Measurements from ENCODE around the gene ZNF827. TPM values are rescaled to one million over a fixed set of nuclear protein-coding genes. Genes with fewer than 3 reads are reported as not detected.

Gene ZNF827
- total and polyA plus RNA-seq, 5 experiments from 2014 or later, result 3.7 to 41.4 (median 9.0) TPM

DNA sequence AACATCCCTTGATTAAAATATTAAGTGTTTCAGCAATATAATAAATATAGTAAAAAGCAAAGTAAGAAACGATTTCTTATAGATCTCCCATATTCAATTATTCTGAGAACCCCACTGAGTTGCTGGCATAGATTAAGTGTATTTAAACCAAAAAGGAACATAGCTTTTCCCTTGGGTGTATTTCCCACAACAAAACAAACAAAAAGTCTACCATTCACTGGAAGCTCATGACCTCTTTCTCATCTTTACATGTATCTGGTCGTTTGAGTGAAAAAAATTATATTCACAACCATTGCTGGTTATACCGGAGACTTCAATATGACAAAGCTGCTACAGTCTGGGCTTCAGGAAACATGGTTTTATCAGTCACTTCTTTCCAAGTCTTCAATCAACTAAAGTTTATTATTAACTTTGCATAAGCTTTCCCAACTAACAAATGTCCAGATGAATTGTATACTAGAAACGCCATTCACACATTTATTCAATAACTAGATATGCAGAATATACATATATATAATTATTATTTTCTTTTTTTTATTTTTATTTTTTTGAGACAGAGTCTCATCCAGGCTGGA lies 38.6 kb downstream of the ZNF827 start:
- H3K27ac Mint-ChIP-seq, result peak overlapping the region in 2 of 10 donors; percentile 11 to 27
- ATAC-seq (no peak), DNase-seq (no peak)
- H3K36me3 Mint-ChIP-seq, result peaks cover 0 to 47% (median 30%) of the 10 kb centered on the region in 3 donors
- H3K9me3 Mint-ChIP-seq, result no peaks in the 10 kb centered on the region
- no peak overlapping the region for H3K4me3 Mint-ChIP-seq
- POLR2A ChIA-PET, result no interaction called here
- no peaks in the 10 kb centered on the region for H3K27me3 Mint-ChIP-seq
- peaks cover 25 to 67% (median 54%) of the 10 kb centered on the region in 4 donors for H3K4me1 Mint-ChIP-seq

DNA sequence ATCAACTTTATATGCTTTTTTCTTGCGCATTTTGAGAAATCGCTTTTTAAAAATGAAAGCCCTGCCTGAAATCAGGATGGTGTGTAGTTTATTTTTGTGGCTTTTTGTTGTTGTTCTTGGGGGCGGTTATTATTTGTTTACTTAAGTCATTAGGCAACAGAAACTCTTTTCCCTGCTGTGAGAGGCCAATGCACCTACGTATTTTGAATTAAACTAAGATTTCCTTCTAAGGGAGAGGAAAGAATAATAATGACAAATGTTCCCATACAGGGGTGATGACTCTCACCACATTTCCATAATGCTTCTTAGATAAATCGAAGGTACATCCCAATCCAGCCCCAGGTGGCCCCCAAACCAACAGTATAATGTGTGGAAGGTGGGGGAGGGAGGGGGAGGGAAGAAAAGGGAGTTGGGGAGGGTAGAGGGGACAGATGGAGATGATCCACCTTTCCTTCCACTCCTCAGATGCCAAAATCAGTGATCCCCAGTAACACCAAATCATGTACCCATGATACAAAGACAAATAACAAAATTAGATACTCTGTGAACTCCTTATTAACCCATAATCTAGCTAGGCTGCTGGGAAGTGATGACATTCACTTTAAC lies 39.6 kb downstream of the ZNF827 start:
- Mint-ChIP-seq H3K36me3 (peaks cover 0 to 45% (median 30%) of the 10 kb centered on the region in 3 donors), H3K4me1 (peaks cover 22 to 67% (median 55%) of the 10 kb centered on the region in 4 donors), H3K27ac (peak overlapping the region in 1 of 10 donors; percentile 38), H3K27me3 (no peaks in the 10 kb centered on the region), H3K4me3 (no peak overlapping the region), H3K9me3 (no peaks in the 10 kb centered on the region)
- POLR2A ChIA-PET, result no interaction called here
- ATAC-seq (no peak), DNase-seq (no peak)

DNA sequence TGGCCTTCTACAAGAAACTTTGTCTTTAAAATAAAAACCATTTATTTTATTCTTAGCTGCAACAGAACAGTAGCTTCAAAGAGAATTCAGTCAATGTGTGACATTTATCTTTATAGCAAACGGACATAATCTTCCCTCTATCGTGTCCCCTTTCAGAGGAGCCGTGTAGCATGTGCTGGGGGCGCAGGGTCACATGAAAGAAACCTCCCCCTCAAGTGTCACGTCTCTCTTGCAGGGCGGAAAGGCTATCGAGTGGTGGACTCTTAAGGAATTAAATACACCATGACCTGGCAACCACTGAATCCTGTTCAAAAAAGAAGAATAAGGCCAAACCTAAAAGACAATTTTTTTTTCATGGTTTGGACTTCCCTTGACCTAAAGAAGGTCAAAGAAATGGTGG lies 40.2 kb downstream of the ZNF827 start:
- no peaks in the 10 kb centered on the region for H3K27me3 Mint-ChIP-seq
- H3K9me3 Mint-ChIP-seq, result no peaks in the 10 kb centered on the region
- H3K4me1 Mint-ChIP-seq, result peaks cover 22 to 67% (median 57%) of the 10 kb centered on the region in 4 donors
- H3K36me3 Mint-ChIP-seq, result peaks cover 0 to 43% (median 30%) of the 10 kb centered on the region in 3 donors
- ATAC-seq, result no peak
- DNase-seq, result no peak
- POLR2A ChIA-PET, result no interaction called here
- no peak overlapping the region for H3K4me3 Mint-ChIP-seq
- peak overlapping the region in 2 of 10 donors; percentile 11 to 38 for H3K27ac Mint-ChIP-seq

DNA sequence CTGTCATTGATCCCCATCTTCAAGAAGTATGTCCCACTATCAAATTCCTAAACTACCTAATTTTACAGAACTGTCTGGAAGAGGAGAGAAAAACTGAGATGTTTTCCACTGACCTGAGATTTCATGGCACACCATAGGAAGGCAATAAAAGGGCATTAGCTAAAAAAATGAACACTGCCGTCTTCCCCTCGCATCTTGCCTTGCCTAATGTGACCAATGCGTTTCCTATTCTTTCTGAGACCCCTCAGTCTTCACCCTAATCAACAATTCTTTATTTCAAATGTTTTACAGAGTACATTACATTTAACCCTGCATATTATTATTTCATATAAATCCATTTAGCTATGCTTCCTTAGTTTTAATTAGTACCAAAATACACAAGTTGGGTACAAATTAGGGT lies 43.6 kb downstream of the ZNF827 start:
- peak overlapping the region in 5 of 10 donors; percentile 0 to 61 (median 41) for H3K27ac Mint-ChIP-seq
- H3K36me3 Mint-ChIP-seq, result peaks cover 0 to 40% (median 17%) of the 10 kb centered on the region in 3 donors
- H3K27me3 Mint-ChIP-seq, result no peaks in the 10 kb centered on the region
- POLR2A ChIA-PET, result no interaction called here
- ATAC-seq (no peak), DNase-seq (no peak)
- H3K9me3 Mint-ChIP-seq, result no peaks in the 10 kb centered on the region
- H3K4me3 Mint-ChIP-seq, result peak overlapping the region in 8 of 10 donors; percentile 10 to 64 (median 39)
- H3K4me1 Mint-ChIP-seq, result peaks cover 26 to 60% (median 54%) of the 10 kb centered on the region in 4 donors

DNA sequence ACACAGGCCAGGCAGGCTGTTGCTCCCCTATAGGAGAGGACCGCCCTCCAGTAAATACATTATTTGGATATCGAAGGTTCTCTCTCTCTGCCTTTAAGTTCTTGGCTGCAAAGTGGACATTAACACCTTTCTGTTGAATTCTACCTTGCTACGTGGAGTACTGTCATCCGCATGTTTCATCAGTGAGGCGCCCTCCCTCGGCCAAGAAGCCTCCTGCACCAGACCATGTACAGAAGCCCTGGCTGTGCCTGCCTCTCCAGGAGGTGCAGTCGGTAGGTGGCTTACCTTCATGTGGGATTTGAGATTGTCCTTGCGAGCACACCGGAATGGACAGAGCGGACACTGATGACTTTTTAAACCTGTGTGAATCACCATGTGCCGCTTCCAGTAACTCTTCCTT lies 46.7 kb downstream of the ZNF827 start:
- no peak for DNase-seq
- Mint-ChIP-seq H3K4me1 (peaks cover 25 to 49% (median 40%) of the 10 kb centered on the region in 4 donors), H3K36me3 (peaks cover 0 to 53% (median 7%) of the 10 kb centered on the region in 3 donors), H3K27ac (peak overlapping the region in 2 of 10 donors; percentile 43 to 61), H3K27me3 (no peaks in the 10 kb centered on the region), H3K4me3 (no peak overlapping the region), H3K9me3 (no peaks in the 10 kb centered on the region)
- no peak for ATAC-seq
- POLR2A ChIA-PET, result no interaction called here

DNA sequence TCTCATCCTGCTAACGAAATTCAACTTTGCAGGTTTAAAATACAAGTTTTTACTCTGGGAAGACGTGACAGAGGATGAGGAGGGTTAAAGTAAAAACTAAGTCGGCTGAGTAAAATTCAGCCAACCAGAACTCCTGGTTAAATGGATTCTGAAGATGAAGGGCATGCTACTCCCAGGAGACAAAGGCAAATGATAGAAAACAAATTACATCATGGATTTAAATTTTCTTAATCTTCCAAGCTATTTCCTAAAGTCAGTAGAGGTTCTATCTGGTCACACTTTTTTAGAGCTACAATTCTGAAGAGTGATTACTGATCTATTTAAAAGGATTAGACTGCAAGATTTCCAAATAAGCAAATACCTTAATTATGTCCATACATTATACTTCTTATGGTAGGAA lies 47.9 kb downstream of the ZNF827 start:
- H3K27ac Mint-ChIP-seq, result no peak overlapping the region
- peaks cover 22 to 44% (median 32%) of the 10 kb centered on the region in 4 donors for H3K4me1 Mint-ChIP-seq
- H3K27me3 Mint-ChIP-seq, result no peaks in the 10 kb centered on the region
- DNase-seq (no peak), ATAC-seq (no peak)
- peaks cover 0 to 66% (median 18%) of the 10 kb centered on the region in 3 donors for H3K36me3 Mint-ChIP-seq
- H3K9me3 Mint-ChIP-seq, result no peaks in the 10 kb centered on the region
- POLR2A ChIA-PET, result no interaction called here
- H3K4me3 Mint-ChIP-seq, result no peak overlapping the region

DNA sequence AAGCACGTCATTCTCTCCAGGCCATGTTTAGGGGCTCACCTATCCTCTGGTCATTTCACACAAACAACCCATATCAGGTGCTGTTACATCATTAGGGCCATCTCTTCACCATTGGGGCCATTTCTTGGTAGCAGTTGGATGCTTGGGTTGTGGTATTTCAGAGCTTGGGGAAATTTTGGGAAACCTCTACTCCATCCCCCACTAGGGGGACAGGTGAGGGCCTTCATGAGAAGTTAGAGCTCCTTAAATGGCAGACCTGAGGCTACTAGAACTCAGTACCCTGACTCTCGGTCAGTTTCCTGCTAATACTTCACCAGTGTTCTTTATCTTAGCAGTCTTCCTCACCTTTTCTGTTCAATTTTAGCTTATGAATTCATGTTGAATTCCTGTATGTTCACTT lies 50.2 kb downstream of the ZNF827 start:
- POLR2A ChIA-PET, result no interaction called here
- Mint-ChIP-seq H3K27ac (no peak overlapping the region), H3K36me3 (peaks cover 0 to 87% (median 29%) of the 10 kb centered on the region in 3 donors)

DNA sequence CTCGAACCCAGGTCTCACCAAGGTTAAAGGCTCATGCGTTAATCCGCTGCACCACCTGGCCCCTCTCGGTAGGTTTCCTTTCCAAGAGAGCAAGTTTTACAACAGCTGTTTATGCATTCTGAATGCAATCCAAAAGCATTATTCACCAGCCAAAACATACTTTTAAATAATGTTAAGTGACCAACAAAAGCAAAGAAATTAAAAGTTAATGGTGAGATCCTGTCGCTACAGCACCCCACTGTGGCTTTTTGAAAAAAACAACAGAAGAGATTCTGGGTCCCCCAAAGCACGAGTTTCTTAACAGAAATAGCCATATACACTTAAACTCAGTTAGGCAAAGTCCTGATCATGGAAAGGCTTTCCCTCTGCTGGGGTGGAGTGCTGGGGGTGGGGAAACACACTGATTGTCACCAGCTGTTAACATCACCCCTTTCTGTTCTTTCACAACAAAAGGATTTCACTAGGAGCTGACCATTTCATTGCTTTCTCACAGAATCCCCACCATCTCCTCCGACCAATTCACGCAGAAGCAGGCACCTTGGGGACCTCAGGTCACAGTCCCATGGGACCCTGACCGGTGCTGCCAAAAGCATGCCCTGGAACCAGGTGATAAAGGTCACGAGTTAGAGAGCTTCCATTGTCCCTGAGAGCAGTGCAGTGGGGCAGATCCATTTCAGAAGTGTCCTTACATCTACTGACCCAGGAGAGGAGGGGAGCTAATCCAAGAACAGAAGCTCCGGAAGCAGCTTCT lies 51.2 kb downstream of the ZNF827 start:
- DNase-seq (no peak), ATAC-seq (no peak)
- Mint-ChIP-seq H3K27ac (no peak overlapping the region), H3K27me3 (no peaks in the 10 kb centered on the region), H3K4me1 (peaks cover 18 to 38% (median 24%) of the 10 kb centered on the region in 4 donors), H3K9me3 (no peaks in the 10 kb centered on the region), H3K4me3 (no peak overlapping the region), H3K36me3 (peaks cover 0 to 89% (median 29%) of the 10 kb centered on the region in 3 donors)
- POLR2A ChIA-PET, result no interaction called here

More for the DNA sequence above, 50.2 kb downstream of the ZNF827 start:
- DNase-seq, result no peak
- ATAC-seq, result no peak
- Mint-ChIP-seq H3K4me1 (peaks cover 18 to 40% (median 20%) of the 10 kb centered on the region in 4 donors), H3K4me3 (no peak overlapping the region), H3K9me3 (no peaks in the 10 kb centered on the region), H3K27me3 (no peaks in the 10 kb centered on the region)

DNA sequence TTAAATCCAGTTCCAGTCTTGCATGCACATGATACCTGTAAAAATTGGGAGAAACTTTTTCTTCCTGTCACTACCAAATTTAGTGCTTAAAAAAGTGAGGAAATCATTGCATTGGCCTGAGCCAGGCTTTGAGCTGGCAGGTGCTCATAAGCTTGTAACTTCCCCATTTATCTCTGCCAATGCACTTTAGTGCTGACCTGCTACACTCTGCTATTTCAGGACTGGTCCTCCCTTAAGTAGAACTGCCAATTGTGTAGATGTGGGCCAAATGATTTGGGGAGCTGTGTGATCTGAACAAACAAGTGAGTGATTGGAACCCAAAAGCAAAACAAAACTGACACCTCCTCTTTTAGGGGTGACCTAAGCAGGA lies 51.8 kb downstream of the ZNF827 start:
- H3K27me3 Mint-ChIP-seq, result no peaks in the 10 kb centered on the region
- no peak for ATAC-seq
- no peaks in the 10 kb centered on the region for H3K9me3 Mint-ChIP-seq
- peaks cover 16 to 40% (median 29%) of the 10 kb centered on the region in 4 donors for H3K4me1 Mint-ChIP-seq
- peaks cover 0 to 88% (median 33%) of the 10 kb centered on the region in 3 donors for H3K36me3 Mint-ChIP-seq
- POLR2A ChIA-PET, result no interaction called here
- peak overlapping the region in 1 of 10 donors; percentile 28 for H3K27ac Mint-ChIP-seq
- H3K4me3 Mint-ChIP-seq, result no peak overlapping the region
- DNase-seq, result no peak

DNA sequence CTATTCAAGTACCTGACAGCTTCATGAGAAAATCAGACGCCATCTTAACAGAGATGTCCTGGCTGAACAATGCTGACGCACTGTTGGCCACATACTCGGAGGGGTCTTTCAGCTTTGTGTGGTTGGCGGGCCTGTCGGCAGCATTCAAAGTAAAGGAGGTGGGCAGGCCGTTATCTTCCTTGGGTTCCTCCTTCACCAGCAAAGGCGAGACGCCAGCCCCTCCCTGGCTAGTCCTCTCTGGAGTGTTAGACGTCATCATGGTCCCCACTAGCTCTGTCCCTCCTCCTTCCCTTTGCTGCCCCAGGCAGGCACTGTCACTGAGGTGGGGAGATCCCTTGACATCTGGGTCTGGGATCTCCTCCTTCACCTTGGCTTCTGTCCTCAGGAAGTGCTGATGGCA lies 53.0 kb downstream of the ZNF827 start:
- Mint-ChIP-seq H3K4me1 (peaks cover 19 to 46% (median 32%) of the 10 kb centered on the region in 4 donors), H3K9me3 (no peaks in the 10 kb centered on the region), H3K4me3 (no peak overlapping the region), H3K27ac (no peak overlapping the region), H3K36me3 (peaks cover 0 to 86% (median 30%) of the 10 kb centered on the region in 3 donors), H3K27me3 (no peaks in the 10 kb centered on the region)
- DNase-seq (no peak), ATAC-seq (no peak)
- POLR2A ChIA-PET, result no interaction called here

DNA sequence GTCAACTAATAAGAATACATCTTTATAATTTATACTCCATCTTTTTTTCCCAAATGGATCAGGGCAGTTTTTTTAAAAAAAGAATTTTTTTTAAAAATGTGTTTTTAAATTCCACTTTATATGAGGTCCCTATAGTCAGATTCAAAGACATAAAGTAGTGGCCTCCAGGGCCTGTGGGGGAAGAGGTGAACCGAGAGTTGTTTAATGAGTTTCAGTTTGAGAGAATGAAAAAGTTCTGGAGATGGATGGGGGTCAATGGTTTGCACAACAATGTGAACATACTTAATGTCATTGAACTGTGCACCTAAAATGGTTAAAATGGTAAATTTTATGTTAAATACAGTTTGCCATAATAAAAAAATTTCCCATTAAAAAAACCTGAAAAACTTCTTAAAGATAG lies 53.8 kb downstream of the ZNF827 start:
- Mint-ChIP-seq H3K27me3 (no peaks in the 10 kb centered on the region), H3K9me3 (no peaks in the 10 kb centered on the region), H3K4me3 (no peak overlapping the region), H3K4me1 (peaks cover 23 to 51% (median 32%) of the 10 kb centered on the region in 4 donors), H3K27ac (no peak overlapping the region), H3K36me3 (peaks cover 0 to 86% (median 26%) of the 10 kb centered on the region in 3 donors)
- POLR2A ChIA-PET, result no interaction called here
- DNase-seq (no peak), ATAC-seq (no peak)

DNA sequence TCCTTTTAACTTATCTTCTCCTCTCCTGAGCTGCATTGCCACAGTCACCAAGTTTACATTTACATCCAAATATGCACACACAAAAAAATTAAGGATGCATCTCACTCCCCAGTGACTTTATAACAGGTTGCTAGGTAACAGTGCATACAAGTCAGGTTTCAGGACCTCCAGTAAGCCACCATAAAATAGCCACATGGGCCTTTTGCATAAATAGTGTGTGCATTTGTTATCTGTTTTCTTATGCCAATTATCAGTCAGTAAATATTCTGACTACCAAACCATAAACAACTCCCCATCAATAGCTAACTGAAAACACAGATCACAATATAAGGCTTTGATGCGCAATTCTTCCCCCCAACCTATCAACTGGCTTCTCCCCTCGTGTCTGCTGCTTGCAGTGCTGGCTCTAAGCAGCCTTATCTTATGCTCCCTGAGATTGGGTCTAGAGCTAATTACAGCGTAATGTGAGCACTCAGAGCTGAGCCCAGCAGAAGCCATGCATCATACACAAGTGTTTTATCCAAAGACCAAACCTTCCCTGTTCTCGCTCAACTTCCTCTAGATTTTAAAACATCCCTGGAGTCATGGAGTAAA lies 55.4 kb downstream of the ZNF827 start:
- no peak overlapping the region for H3K4me3 Mint-ChIP-seq
- H3K9me3 Mint-ChIP-seq, result no peaks in the 10 kb centered on the region
- DNase-seq (no peak), ATAC-seq (no peak)
- H3K36me3 Mint-ChIP-seq, result peaks cover 0 to 86% (median 26%) of the 10 kb centered on the region in 3 donors
- peaks cover 24 to 55% (median 37%) of the 10 kb centered on the region in 4 donors for H3K4me1 Mint-ChIP-seq
- peak overlapping the region in 2 of 10 donors; percentile 8 to 22 for H3K27ac Mint-ChIP-seq
- POLR2A ChIA-PET, result no interaction called here
- no peaks in the 10 kb centered on the region for H3K27me3 Mint-ChIP-seq

DNA sequence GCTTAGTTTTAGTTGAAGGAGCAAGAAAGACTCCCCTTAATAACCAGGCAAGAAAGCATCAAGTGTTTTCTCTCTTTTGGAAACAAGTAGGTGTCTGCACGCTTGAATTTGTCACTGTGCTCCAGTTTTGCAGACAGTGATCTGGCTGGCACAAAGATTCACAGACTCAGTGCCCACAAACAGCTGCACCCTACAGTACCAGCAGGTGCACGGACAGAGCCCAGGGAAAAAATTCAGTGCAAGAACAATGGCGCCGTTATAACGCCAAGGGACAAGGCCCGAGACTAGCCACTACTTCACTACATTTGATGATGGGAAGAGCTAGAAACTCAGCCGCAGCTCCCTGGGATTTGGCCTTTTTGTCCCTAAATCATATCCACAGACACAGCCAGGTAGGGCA lies 56.0 kb downstream of the ZNF827 start:
- no peaks in the 10 kb centered on the region for H3K9me3 Mint-ChIP-seq
- POLR2A ChIA-PET, result interaction anchor here (0.5 kb wide), 1 partner anchor 10 kb away, joined by 3 read pairs; no protein-coding TSS in a partner anchor
- peaks cover 26 to 59% (median 38%) of the 10 kb centered on the region in 4 donors for H3K4me1 Mint-ChIP-seq
- peak overlapping the region in 2 of 10 donors; percentile 54 to 66 for H3K27ac Mint-ChIP-seq
- DNase-seq (no peak), ATAC-seq (no peak)
- peaks cover 0 to 86% (median 26%) of the 10 kb centered on the region in 3 donors for H3K36me3 Mint-ChIP-seq
- H3K27me3 Mint-ChIP-seq, result no peaks in the 10 kb centered on the region
- no peak overlapping the region for H3K4me3 Mint-ChIP-seq
